SKM-1 treated with dmso at 0.1 percent for 144 hours (cell line): Measurements from ENCODE around the gene DGCR8.
"Not testable (repeated sequence)": the region's sequence is repeated elsewhere in the genome, so short reads cannot be mapped to it uniquely, and the experiment has no call there.

Source experiments
- DNase-seq: peaks from one replicate; lab custom pipeline; 2025; ENCODE audit not compliant: unreplicated experiment; lab: John Stamatoyannopoulos, UW

The DGCR8 gene

GRCh38 chr22:20149257-20150250, 69.5 kb downstream of the DGCR8 start:
- DNase-seq: no peak

- DNase-seq: no peak
Observed at GRCh38 chr22:20150381-20151275, 70.6 kb downstream of the DGCR8 start, which contains the start of gene CCDC188. TSS of gene CCDC188 (minus strand) at chr22:20151055. CDS start at chr22:20150986, 69 bp downstream.

GRCh38 chr22:20151276-20151588, 71.2 kb downstream of the DGCR8 start:
- DNase-seq: no peak

GRCh38 chr22:20152464-20152890, 72.4 kb downstream of the DGCR8 start:
- DNase-seq: no peak

GRCh38 chr22:20153945-20154344, 73.9 kb downstream of the DGCR8 start:
- DNase-seq: no peak

- DNase-seq: no peak
Observed at GRCh38 chr22:20154602-20155187, 74.7 kb downstream of the DGCR8 start.

- DNase-seq: no peak
Observed at GRCh38 chr22:20155330-20156041, 75.4 kb downstream of the DGCR8 start.

- no peak for DNase-seq
Observed at GRCh38 chr22:20156042-20156389, 76.0 kb downstream of the DGCR8 start.

- peak; percentile 32 for DNase-seq
Observed at GRCh38 chr22:20156611-20157429, 76.8 kb downstream of the DGCR8 start.

- DNase-seq: no peak
Observed at GRCh38 chr22:20157430-20158183, 77.6 kb downstream of the DGCR8 start.

- DNase-seq: no peak
Observed at GRCh38 chr22:20158391-20159036, 78.5 kb downstream of the DGCR8 start.

- no peak for DNase-seq
Observed at GRCh38 chr22:20159076-20159475, 79.0 kb downstream of the DGCR8 start.

- DNase-seq: not testable (repeated sequence)
Observed at GRCh38 chr22:20159531-20159930, 79.5 kb downstream of the DGCR8 start.

GRCh38 chr22:20160041-20160440, 80.0 kb downstream of the DGCR8 start:
- DNase-seq: no peak
